IPS-20b (cell line): Measurements from ENCODE around the gene RPL41.
A peak's percentile ranks its signal among the peaks of the same experiment; 100 is the strongest.

ENCODE experiments used
- H3K27ac ChIP-seq: one replicate; pipeline ENCODE4 v1.5.1; 2013; ENCODE audit warnings: low read length
- H3K27me3 ChIP-seq: 2 replicates; pipeline ENCODE4 v1.6.1; 2013; ENCODE audit warnings: mild to moderate bottlenecking, low read length, inconsistent platforms; ENCODE audit not compliant: insufficient read depth
- H3K36me3 ChIP-seq: 2 replicates; pipeline ENCODE4 v1.6.1; 2013; ENCODE audit warnings: low read depth, mild to moderate bottlenecking, inconsistent platforms, low read length, moderate library complexity; ENCODE audit not compliant: insufficient read depth
- H3K4me1 ChIP-seq: 2 replicates; pipeline ENCODE4 v1.6.1; 2013; ENCODE audit warnings: mild to moderate bottlenecking, control low read depth, inconsistent platforms, low read length, moderate library complexity; ENCODE audit not compliant: insufficient read depth
- H3K4me3 ChIP-seq: 2 replicates; pipeline ENCODE4 v1.5.1; 2013; ENCODE audit warnings: mild to moderate bottlenecking, low read length, inconsistent platforms
- H3K9ac ChIP-seq: 2 replicates; pipeline ENCODE4 v1.6.1; 2013; ENCODE audit warnings: low read depth, mild to moderate bottlenecking, inconsistent platforms, low read length, moderate library complexity
- H3K9me3 ChIP-seq: 2 replicates; pipeline ENCODE4 v1.6.1; 2013; ENCODE audit warnings: mild to moderate bottlenecking, low read depth, low read length, inconsistent platforms; ENCODE audit not compliant: insufficient read depth

Gene RPL41

DNA sequence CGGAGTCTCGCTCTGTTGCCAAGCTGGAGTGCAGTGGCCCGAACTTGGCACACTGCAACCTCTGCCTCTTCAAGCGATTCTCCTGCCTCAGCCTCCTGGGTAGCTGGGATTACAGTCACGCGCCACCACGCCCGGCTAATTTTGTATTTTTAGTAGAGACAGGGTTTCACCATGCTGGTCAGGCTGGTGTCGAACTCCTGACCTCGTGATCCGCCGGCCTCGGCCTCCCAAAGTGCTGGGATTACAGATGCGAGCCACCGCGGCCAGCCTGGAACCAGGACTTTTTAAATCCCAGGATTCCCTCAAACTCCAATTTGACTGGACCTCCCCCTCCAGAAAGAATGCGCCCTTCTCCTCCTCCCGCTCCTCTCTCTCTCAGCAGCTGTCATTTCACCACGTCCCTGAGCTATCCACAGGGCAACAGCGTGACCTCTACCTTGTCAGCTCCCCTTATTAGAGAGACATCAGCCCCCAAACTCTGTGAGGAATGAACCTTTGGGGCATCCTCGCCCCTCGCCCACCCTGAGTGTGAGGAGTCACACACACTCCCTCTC is 13.6 kb downstream of the RPL41 start:
- H3K9me3 ChIP-seq, result no peaks in the 10 kb centered on the region
- H3K4me3 ChIP-seq, result peak overlapping the region; percentile 86; the same call in 1 of the 2 replicates
- peaks cover 48% of the 10 kb centered on the region for H3K36me3 ChIP-seq
- H3K9ac ChIP-seq, result peak overlapping the region; percentile 93; the same call in 1 of the 2 replicates
- H3K27ac ChIP-seq, result no peak overlapping the region
- no peaks in the 10 kb centered on the region for H3K27me3 ChIP-seq
- peaks cover 13% of the 10 kb centered on the region; the same call in 1 of the 2 replicates for H3K4me1 ChIP-seq

DNA sequence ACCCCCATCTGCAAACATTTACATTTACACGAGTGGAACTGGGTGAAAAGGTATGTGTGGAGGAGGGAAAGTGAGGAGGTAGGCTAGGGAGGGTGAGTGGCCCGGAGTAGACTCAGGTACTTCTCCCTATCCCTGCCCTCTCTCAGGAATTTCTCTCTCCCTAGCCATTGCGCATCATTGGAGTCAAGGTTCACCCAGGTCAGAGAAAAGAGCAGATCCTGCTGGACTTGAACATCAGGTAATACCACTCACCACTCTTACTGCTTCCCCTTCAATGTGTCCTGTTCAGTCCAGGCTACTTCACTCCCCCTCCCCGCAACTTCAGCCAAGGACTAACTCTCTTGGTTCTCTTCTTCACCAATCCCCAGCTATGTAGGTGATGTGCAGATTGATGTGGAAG is 14.4 kb downstream of the RPL41 start:
- Histone ChIP-seq H3K36me3 (peaks cover 57% of the 10 kb centered on the region), H3K27ac (no peak overlapping the region), H3K4me1 (peaks cover 13% of the 10 kb centered on the region; the same call in 1 of the 2 replicates), H3K9ac (no peak overlapping the region), H3K4me3 (no peak overlapping the region), H3K9me3 (no peaks in the 10 kb centered on the region), H3K27me3 (no peaks in the 10 kb centered on the region)

DNA sequence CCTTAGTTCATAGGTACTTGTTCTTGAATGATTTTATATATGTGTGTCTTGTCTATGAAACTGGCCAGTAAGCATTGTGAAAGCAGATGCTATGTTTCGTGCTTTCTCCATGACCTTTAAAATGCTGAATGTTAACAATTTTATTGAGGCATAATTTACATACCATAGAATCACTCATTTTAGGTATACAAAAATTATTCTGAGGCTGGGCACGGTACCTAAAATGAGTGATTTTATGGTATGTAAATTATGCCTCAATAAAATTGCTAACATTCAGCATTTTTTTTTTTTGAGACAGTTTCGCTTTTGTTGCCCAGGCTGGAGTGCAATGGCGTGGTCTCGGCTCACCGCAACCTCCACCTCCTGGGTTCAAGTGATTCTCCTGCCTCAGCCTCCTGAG is 18.5 kb downstream of the RPL41 start:
- Histone ChIP-seq H3K4me3 (no peak overlapping the region), H3K9me3 (no peaks in the 10 kb centered on the region), H3K4me1 (no peaks in the 10 kb centered on the region), H3K27ac (no peak overlapping the region), H3K36me3 (peaks cover 97% of the 10 kb centered on the region), H3K9ac (no peak overlapping the region), H3K27me3 (no peaks in the 10 kb centered on the region)

DNA sequence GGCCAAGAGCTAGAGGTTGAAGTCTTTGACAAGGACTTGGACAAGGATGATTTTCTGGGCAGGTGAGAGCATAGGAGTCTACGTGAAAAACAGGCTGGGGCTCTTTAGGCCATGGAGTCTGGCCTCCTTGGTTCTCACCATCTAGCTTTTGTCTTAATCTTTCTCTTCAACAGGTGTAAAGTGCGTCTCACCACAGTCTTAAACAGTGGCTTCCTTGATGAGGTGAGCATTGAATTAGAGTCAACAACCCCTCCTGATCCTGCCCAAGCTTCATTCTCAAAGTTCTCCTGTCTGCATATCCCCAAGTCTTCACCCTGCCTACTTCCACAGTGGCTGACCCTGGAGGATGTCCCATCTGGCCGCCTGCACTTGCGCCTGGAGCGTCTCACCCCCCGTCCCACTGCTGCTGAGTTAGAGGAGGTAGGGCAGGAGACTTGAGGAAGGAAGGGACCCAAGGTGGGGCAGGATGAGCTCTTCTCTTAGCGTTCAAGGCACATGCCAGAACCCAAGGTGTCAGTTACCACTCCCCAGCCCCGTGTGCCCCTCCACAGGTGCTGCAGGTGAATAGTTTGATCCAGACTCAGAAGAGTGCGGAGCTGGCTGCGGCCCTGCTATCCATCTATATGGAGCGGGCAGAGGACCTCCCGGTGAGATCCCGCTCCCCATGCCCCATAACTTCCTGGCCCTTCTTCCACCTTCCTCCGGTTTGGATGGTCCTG is 21.6 kb downstream of the RPL41 start:
- no peaks in the 10 kb centered on the region for H3K9me3 ChIP-seq
- no peak overlapping the region for H3K4me3 ChIP-seq
- no peaks in the 10 kb centered on the region for H3K27me3 ChIP-seq
- peaks cover 97% of the 10 kb centered on the region for H3K36me3 ChIP-seq
- no peak overlapping the region for H3K27ac ChIP-seq
- no peak overlapping the region for H3K9ac ChIP-seq
- no peaks in the 10 kb centered on the region for H3K4me1 ChIP-seq

DNA sequence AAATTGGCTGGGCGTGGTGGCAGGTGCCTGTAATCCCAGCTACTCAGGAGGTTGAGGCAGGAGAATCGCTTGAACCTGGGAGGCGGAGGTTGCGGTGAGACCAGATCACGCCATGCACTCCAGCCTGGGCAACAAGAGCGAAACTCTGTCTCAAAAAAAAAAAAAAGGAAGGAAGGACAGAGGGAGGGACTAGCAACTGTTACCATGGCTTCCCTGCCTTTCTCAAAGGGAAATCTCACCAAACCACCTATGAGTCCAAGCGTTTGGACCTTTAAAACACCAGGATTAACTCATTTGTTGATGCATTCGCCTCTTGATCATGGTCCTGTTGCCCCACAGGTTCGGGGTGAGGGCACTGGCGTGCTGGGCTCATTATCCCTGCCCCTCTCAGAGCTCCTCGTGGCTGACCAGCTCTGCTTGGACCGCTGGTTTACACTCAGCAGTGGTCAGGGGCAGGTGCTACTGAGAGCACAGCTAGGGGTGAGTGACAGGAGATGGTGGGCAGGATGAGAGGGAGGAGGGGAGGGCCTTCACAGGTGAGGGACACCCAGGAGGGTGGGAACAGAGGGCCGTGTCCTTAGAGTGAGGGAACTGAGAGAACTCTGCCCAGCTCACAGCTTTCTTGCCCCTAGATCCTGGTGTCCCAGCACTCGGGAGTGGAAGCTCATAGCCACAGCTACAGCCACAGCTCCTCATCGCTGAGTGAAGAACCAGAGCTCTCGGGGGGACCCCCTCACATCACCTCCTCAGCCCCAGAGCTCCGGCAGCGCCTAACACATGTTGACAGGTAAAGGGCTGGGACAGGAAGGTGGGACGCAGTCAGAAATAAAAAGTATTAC is 25.7 kb downstream of the RPL41 start:
- no peak overlapping the region for H3K27ac ChIP-seq

DNA sequence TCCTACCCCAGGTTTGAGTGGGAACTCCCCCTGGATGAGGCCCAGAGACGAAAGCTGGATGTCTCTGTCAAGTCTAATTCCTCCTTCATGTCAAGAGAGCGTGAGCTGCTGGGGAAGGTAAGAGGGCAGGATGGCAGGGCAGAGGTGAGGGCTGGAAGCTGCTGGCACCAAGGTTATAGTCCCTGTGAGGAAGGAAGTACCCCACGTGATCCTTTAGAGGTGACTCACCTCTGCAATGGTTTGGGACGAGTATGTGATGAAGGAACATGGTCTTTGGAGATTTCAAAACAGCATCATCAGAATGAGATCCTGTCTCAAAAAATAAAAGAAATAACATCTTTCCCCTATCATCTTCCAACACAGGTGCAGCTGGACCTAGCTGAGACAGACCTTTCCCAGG is 26.8 kb downstream of the RPL41 start:
- Histone ChIP-seq H3K4me1 (no peaks in the 10 kb centered on the region), H3K4me3 (no peak overlapping the region), H3K36me3 (peaks cover 69% of the 10 kb centered on the region), H3K27me3 (no peaks in the 10 kb centered on the region), H3K27ac (no peak overlapping the region), H3K9me3 (no peaks in the 10 kb centered on the region), H3K9ac (no peak overlapping the region)

More for the DNA sequence above, 25.7 kb downstream of the RPL41 start:
- no peaks in the 10 kb centered on the region for H3K9me3 ChIP-seq
- peaks cover 80% of the 10 kb centered on the region for H3K36me3 ChIP-seq
- no peaks in the 10 kb centered on the region for H3K4me1 ChIP-seq
- no peaks in the 10 kb centered on the region for H3K27me3 ChIP-seq
- no peak overlapping the region for H3K4me3 ChIP-seq
- no peak overlapping the region for H3K9ac ChIP-seq

DNA sequence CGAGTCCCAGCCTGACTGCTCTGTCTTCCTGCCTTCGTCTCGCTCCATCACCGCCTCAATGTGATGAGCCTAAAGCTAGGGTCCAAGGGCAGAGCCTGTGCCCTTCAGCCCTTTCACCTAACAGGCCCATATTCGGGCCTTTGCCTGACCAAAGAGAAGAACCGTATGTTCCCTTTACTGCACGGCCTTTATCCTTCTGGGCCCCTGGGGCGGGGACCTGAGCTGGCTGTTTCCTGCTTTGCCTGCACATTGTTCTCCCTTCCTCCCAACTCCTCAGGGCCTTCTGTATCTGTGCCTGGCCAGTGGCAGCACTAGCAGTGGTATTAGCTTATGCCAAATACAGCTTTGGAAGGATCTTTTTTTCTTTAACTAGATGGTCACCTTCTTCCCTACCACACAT is 27.4 kb downstream of the RPL41 start:
- no peak overlapping the region for H3K9ac ChIP-seq
- peaks cover 63% of the 10 kb centered on the region for H3K36me3 ChIP-seq
- H3K27me3 ChIP-seq, result no peaks in the 10 kb centered on the region
- H3K4me3 ChIP-seq, result no peak overlapping the region
- H3K27ac ChIP-seq, result no peak overlapping the region
- H3K4me1 ChIP-seq, result no peaks in the 10 kb centered on the region
- no peaks in the 10 kb centered on the region for H3K9me3 ChIP-seq

DNA sequence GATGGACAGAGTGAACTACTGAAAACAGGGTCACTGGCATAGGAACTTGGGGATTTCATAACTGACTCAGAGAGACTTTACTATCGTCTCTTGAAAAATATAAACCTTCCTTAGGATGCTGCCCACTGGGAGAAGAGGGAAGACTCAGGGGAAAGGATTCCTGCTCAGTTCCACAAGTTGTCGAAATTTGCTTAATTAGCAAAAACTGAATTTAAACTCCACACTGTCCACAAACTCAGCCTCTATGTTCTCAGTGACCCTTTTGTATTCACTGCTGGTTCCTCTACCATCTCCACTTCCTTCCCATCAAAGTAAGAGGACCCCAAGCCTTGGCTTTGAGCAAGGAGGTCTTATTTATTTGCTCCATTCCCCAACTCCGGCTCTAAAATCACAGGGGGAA is 28.8 kb downstream of the RPL41 start:
- Histone ChIP-seq H3K9me3 (no peaks in the 10 kb centered on the region), H3K4me1 (no peaks in the 10 kb centered on the region), H3K27me3 (no peaks in the 10 kb centered on the region), H3K36me3 (peaks cover 54% of the 10 kb centered on the region), H3K27ac (no peak overlapping the region), H3K9ac (no peak overlapping the region), H3K4me3 (no peak overlapping the region)

DNA sequence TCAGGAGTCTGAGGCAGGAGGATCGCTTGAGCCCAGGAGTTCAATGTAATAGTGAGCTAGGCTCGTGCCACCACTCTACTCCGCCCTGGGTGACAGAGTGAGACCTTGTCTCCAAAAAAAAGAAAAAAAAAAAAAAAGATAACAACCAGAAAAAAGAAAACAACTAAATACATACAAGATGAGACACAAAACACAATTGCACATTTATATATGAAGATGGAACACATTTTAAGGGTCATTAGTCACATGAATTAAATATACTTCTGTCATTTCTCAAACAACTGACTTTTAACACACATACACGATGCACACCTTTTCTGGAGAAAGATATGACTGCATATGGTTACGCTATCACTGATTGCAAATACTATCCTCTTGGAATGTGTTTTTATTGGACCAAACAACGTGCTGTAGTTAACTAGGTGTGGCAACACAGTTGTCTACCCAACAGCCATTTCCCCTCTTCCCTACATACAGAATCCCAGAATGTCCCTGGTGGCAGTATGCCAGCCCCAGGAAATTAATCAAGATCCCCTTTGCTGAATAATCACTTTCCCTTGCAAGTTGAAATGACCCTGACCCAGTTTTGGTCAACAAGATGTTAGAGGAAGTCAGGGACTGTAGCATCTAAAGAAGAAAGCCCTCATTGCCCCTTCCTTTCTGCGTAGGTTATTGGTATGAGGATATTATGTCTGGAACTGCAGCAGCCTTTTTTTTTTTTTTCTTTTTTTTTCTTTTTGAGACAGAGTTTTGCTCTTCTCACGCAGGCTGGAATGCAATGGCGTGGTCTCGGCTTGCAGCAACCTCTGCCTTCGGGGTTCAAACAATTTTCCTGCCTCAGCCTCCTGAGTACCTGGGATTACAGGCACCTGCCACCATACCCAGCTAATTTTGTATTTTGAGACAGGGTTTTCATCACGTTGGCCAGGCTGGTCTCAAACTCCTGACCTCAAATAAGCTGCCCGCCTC is 30.3 kb downstream of the RPL41 start:
- Histone ChIP-seq H3K36me3 (peaks cover 42% of the 10 kb centered on the region), H3K4me3 (no peak overlapping the region), H3K4me1 (0 out of 2 replicates have a peak, but pooled peaks cover 3% of the 10 kb centered on the region), H3K9me3 (no peaks in the 10 kb centered on the region), H3K27me3 (no peaks in the 10 kb centered on the region), H3K9ac (no peak overlapping the region), H3K27ac (no peak overlapping the region)

DNA sequence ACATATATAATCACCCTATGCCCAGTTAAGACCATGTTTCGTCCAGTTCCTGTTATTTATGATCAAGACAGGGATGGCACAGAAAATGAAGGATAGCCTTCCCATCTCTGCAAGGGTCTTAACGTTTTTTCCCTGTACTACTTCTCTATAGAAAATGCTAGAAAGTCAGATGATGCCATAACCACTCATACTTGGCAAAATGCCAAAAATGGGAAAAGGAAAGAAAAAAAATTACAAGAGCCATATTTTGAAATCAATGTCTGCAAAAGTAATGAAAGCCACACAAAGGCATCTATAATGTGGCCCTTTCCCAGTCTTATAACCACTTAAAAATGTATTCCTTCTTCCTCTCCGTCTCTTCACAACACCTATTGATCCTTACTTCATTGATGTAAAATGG is 34.1 kb downstream of the RPL41 start:
- Histone ChIP-seq H3K27ac (no peak overlapping the region), H3K36me3 (peaks cover 21% of the 10 kb centered on the region), H3K9ac (no peak overlapping the region), H3K4me1 (peaks cover 6% of the 10 kb centered on the region; the same call in 1 of the 2 replicates), H3K4me3 (no peak overlapping the region), H3K27me3 (no peaks in the 10 kb centered on the region), H3K9me3 (no peaks in the 10 kb centered on the region)

DNA sequence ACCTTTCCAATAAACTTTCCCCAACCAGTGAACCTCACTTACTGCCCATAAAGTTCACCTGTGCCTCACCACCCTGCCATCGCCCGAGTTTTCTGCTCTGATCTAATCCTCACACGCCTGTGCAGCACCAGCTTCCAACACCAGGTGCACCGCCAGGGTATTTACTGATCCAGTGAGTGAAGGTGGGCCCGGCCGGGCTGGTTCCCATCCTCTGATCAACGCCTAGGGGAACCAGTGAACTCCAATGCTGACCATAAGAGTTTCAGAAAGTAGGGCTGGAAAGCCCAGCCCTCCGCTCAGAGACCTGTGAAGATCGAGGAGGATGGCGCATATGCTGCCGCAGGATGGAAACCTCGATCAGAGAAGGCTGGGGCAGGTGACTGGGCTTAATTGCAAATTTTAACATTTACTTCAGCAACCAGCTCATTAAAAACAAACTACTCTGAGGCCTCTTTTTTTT is 35.3 kb downstream of the RPL41 start:
- Histone ChIP-seq H3K4me1 (peaks cover 6% of the 10 kb centered on the region; the same call in 1 of the 2 replicates), H3K4me3 (peak overlapping the region; percentile 78), H3K9me3 (no peaks in the 10 kb centered on the region), H3K27me3 (no peaks in the 10 kb centered on the region), H3K27ac (peak overlapping the region; percentile 44), H3K36me3 (peaks cover 24% of the 10 kb centered on the region), H3K9ac (peak overlapping the region; percentile 87)
